8988T (cell line): Measurements from ENCODE around the gene GLRX3.
"Not testable (repeated sequence)": the region's sequence is repeated elsewhere in the genome, so short reads cannot be mapped to it uniquely, and the experiment has no call there.

Experiments used
- DNase-seq: peaks from one replicate; pipeline ENCODE4 v3.0.0; 2011

Gene GLRX3

GRCh38 chr10:130136226-130137089, at the start of gene GLRX3:
TSS of gene GLRX3 (plus strand) at chr10:130136391. CDS start at chr10:130136421, 30 bp downstream.
- DNase-seq, result peak; percentile 91

DNA sequence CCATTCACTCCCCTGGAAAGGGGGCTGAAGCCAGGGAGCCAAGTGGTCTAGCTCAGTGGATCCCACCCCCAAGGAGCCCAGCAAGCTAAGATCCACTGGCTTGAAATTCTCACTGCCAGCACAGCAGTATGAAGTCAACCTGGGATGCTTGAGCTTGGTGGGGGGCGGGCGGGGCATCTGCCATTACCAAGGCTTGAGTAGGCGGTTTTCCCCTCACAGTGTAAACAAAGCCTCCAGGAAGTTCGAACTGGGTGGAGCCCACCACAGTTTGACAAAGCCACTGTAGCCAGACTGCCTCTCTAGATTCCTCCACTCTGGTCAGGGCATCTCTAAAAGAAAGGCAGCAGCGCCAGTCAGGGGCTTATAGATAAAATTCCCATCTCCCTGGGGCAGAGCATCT, 45.6 kb upstream of the GLRX3 start:
- DNase-seq, result not testable (repeated sequence)

GRCh38 chr10:130099344-130099743, 36.8 kb upstream of the GLRX3 start:
- no peak for DNase-seq

GRCh38 chr10:130105724-130106123, 30.5 kb upstream of the GLRX3 start:
- DNase-seq, result no peak

DNA sequence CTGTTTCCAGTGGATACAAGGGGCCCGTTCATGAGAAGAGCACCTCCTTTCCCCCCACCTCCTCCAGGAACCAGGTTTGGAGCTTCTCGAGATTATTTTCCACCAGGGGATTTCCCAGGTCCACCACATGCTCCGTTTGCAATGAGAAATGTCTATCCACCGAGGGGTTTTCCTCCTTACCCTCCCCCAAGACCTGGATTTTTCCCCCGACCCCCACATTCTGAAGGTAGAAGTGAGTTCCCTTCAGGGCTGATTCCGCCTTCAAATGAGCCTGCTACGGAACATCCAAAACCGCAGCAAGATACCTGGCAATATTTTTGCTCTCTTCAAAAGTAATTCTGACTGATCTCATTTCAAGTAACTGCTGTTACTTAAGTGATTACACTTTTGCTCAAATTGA, 28.0 kb upstream of the GLRX3 start:
- not testable (repeated sequence) for DNase-seq

GRCh38 chr10:130108934-130109604, 27.1 kb upstream of the GLRX3 start:
- no peak for DNase-seq

DNA sequence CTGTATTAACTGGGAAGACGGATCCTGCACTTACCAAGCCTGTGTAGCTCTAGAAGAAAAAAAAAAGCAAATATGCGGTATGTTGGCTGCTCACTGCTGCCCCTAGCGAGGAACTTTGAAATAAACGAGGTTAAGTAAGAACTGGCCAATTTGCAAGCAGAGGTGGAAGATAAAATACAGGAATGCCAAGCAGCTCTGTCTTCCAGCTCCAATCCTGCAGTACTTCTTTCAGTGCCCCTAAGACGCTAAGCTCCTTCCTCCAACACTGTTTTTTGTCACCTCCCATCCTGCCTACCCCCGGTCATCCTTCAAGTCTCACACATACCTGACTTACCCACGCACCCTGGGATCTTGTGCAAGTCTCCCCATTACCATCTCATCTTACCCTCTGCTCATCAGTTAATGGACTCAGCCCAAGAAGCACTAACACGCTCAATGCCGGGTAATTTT, 26.4 kb upstream of the GLRX3 start:
- no peak for DNase-seq

GRCh38 chr10:130110246-130111112, 25.7 kb upstream of the GLRX3 start, which contains the start of gene C10orf143:
TSS of gene C10orf143 (minus strand) at chr10:130110830. CDS start at chr10:130110772, 58 bp downstream.
- DNase-seq, result peak; percentile 77

GRCh38 chr10:130111113-130111851, 24.9 kb upstream of the GLRX3 start:
- peak; percentile 54 for DNase-seq

- no peak for DNase-seq
Observed at GRCh38 chr10:130111852-130112180, 24.4 kb upstream of the GLRX3 start.

DNA sequence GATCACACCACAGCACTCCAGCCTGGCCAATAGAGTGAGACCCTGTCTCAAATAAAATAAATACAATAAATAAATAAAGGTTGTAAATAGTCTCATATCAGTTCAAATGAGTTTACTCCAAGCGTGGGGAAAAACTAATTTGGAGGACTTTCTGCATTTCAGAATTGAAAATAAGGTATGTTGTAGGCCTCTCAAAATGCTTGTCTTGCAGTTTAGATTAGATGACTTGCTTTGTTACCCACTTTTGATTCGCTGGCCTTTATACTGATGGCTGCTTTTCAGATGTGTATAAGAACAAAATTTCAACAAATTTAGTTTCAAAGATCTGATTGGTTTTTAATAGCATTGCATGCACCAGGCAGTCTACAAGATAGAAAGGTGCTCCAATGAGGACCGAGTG, 23.4 kb upstream of the GLRX3 start:
- no peak for DNase-seq

DNA sequence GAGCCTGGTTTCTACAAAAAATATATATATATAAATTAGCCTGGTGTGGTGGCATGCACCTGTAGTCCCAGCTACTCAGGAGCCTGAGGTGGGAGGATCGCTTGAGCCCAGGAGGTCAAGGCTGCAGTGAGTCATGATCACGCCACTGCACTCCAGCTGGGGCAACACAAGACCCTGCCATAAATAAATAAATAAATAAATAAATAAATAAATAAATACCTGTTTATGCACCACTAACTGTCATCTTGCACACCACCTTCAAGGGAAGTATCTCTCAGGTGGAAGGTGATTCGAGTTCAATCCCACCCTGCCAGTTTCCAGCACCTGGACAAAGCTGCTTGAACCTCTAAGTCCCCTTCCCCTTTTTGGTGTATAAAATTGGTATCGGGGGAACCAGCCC, 19.2 kb upstream of the GLRX3 start:
- DNase-seq, result not testable (repeated sequence)

- not testable (repeated sequence) for DNase-seq
Observed at GRCh38 chr10:130117535-130117934, 18.7 kb upstream of the GLRX3 start.

DNA sequence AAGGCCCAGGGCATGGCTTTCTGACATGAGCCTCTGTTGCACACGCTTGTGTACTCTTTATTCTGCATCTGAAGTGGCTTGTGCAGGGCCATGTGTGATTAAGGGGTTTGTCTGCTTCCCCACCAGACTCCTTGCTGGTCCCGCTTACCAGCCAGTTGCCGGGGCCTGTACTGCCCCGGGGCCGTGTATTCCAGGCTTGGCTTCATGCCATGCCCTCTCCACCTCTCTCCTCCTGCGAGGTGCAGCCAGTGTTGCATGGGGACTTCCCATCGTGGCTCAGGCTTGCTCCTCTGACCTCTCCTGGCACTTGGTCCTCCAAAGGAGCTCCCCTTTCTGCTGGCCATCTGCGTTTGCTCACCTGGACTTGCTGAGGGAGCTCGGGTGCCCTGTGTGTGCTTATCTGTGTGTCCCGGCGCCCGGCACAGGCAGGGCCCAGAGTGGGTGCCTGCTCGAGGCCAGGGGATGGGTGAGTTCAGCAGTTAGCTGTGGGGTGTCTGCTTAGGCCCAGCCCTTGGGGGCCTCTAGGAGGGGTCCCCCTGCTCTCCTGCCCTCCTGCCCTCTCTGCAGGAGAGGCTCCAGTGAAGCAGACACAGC, 14.6 kb upstream of the GLRX3 start:
- no peak for DNase-seq

- DNase-seq, result peak; percentile 84
Observed at GRCh38 chr10:130127364-130128061, 8.7 kb upstream of the GLRX3 start.

- DNase-seq, result no peak
Observed at GRCh38 chr10:130128062-130128781, 8.0 kb upstream of the GLRX3 start.

GRCh38 chr10:130128922-130129321, 7.3 kb upstream of the GLRX3 start:
- DNase-seq, result no peak

DNA sequence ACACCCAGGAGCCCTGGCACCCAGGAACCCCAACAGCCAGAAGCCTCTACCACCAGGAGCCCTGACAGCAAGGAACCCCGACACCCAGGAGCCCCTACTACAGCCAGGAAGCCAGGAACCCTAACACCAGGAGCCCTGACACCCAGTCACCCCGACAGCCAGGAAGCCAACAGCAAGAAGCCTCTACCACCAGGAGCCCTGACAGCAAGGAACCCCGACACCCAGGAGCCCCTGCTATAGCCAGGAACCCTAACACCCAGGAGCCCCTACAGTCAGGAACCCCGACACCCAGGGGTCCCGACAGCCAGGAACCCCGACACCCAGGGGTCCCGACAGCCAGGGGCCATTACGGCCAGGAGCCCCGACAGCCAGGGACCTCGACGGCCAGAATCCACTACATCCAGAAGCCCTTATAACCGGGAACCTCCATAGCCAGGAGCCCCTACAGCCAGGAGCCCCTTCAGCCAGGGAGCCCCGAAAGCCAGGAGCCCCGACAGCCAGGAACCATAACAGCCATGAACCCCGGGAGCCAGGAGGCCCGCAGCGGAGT, 440 bp upstream of the GLRX3 start:
- no peak for DNase-seq

GRCh38 chr10:130137090-130137448, 878 bp downstream of the GLRX3 start:
- no peak for DNase-seq
